PFSK-1 (cell line): ENCODE measurements around the gene ANGEL2.

Experiments used
- SIN3A ChIP-seq: IDR thresholded peaks from 2 replicates; pipeline ENCODE4 v1.6.1; 2012; ENCODE audit warnings: mild to moderate bottlenecking, low read length, moderate library complexity, borderline replicate concordance; ENCODE audit not compliant: insufficient read depth
- TAF1 ChIP-seq: IDR thresholded peaks from 2 replicates; pipeline ENCODE4 v1.6.1; 2012; ENCODE audit warnings: low read length, control low read depth, borderline replicate concordance; ENCODE audit not compliant: insufficient read depth

GRCh38 chr1:212955961-212956620 lies 59.6 kb downstream of the ANGEL2 start:
- no peak for TF ChIP-seq TAF1
- no peak for TF ChIP-seq SIN3A
